OCI-M1 (cell line): ENCODE results near the gene GPR15LG.

Experiments used
- DNase-seq: peaks from one replicate; lab custom pipeline; 2025; lab: John Stamatoyannopoulos, UW

The GPR15LG gene

GRCh38 chr10:84214612-84215235 lies 41.1 kb downstream of the GPR15LG start:
- peak; percentile 74 for DNase-seq

GRCh38 chr10:84216834-84217233 lies 43.2 kb downstream of the GPR15LG start:
- no peak for DNase-seq

- no peak for DNase-seq
Measured at GRCh38 chr10:84217746-84218145, 44.1 kb downstream of the GPR15LG start.

- DNase-seq, result no peak
Measured at GRCh38 chr10:84221916-84222315, 48.3 kb downstream of the GPR15LG start.

- peak; percentile 9 for DNase-seq
Measured at GRCh38 chr10:84224411-84225028, 50.9 kb downstream of the GPR15LG start.

- DNase-seq, result no peak
Measured at GRCh38 chr10:84225427-84226173, 52.0 kb downstream of the GPR15LG start, which contains the start of gene LRIT2. Gene LRIT2 (minus strand): TSS chr10:84225544. CDS start chr10:84225520, 24 bp downstream.

GRCh38 chr10:84226616-84227015 lies 53.0 kb downstream of the GPR15LG start:
- DNase-seq, result no peak

- DNase-seq, result no peak
Measured at GRCh38 chr10:84227810-84228209, 54.2 kb downstream of the GPR15LG start.

GRCh38 chr10:84230359-84230758 lies 56.8 kb downstream of the GPR15LG start:
- DNase-seq, result no peak

GRCh38 chr10:84232376-84232775 lies 58.8 kb downstream of the GPR15LG start:
- DNase-seq, result no peak

GRCh38 chr10:84233940-84234339 lies 60.3 kb downstream of the GPR15LG start:
- no peak for DNase-seq

GRCh38 chr10:84234479-84234878 lies 60.9 kb downstream of the GPR15LG start:
- DNase-seq, result no peak
